GM10847 (cell line): ENCODE results near the gene GLS.

Experiments
- POLR2A ChIP-seq: IDR thresholded peaks from 2 replicates; pipeline ENCODE4 v1.6.1; 2011; ENCODE audit not compliant: insufficient read length; ENCODE audit errors: extremely low read depth

The GLS gene

DNA sequence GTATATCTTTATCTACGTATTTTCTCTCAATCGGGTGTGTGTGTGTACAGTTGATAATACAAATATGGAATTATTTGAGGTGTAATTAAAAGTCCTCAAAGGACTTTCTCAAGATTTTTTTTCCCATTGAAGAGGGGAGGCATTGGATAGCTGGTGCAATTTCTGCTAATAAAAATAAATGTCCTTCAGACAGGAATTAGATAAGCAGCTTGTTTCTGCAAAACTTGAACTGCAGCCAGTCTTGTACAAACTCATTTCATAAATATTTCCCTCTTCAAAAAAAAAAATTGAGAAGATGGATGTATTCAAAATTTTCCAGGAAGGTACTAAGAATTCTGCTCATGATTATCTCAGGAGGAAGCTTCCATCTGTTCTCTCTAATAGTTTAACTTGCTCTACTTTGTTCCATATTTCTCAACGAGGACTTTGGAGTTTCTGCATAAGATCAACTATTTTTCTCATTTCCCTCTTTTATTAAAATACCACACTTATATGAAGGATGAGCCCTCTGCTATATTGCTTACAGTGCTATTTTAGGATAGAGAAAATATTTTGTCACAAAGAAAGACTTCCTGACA lies 33.0 kb upstream of the GLS start:
- no peak for TF ChIP-seq POLR2A

DNA sequence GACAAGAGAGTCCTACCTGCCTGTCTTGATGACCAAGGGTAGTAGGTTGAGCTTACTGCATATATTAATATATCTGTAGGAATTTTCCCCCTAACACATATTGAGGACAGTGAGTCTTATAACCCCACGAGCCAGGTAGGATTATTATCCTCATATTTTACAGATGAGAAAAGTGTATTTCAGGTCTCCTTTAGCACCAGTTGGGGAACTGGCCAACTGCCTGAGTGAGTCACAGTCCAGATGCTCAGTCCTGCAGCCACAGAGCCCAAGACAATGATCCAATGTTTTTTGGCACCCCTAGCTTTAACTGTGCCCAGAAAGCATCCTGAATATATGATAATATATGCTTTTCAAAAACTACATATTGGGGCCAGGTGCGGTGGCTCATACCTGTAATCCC lies 30.8 kb upstream of the GLS start:
- no peak for TF ChIP-seq POLR2A

DNA sequence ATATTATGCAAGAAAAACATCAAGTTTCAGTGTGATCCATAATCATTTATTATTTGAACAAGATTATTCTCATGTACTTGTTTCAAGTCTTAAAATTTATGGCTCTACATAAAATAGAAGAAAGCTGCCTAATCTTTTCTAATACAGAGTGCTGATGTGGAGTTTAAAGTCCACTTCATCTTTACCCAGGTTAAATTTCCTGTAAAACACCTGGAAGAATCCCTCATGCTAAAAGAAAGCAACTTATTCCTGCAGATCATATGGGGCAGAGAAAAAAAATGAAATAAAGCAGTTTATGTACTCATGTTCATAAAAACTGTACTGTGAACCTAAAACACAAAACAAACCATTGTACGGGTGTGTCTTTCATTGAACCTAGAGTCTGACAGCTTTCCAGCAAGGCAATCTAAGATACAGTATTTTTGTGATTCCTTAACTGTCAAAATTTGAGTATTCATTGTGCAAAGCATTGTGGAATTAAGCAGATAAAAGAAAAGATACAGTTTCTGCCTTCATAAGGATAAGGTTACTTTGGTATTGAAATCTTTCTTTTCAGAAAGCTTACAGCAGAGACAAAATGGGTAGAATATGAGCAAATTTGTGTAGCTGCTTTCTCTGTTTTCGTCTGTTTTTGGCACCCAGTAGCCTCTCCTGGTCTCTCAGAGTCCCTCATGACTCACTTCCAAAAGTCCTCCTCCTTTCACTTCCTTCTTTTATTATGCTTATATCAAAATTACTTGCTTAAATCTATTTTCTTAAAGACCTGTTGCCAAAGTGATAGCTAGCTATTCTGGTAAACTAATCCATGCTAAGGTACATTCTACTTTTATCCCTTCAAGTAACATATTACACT lies 26.9 kb upstream of the GLS start:
- TF ChIP-seq POLR2A: no peak

DNA sequence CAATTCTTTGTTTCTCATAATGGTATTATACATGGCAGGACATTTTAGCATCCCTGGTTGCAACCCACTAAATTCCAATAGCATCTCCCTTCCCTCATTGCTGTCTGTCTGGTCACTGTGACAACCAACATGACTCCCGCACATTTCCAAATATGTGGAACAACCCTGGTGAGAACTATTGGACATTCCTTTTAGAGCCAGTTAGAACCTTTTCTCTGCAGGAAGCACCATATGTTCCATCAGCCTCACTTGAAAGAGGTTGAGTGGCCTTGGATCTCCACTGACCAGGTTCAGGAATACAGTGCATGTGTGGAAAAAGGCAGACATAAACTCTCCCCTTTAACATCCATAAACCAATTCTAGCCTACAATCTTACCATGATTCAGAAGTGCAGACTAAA lies 25.9 kb upstream of the GLS start:
- TF ChIP-seq POLR2A: no peak

DNA sequence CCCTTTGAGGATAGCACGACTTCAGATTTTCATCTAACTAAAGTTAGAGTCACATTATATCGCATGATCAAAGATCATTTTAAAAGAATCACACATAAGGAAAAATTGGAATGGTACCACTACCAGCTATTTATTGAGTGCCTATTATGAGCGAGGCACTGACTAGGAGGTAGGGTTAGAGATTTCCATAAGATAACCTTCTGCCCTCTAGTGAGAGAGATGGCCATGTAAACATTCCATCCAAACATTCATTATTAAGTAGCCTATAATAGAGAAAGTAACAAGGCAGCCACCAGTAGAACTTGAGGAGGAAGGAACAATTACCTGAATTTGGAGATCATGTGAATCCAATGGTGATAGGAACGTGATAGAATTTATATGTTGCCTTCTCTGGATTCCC lies 25.4 kb upstream of the GLS start:
- no peak for TF ChIP-seq POLR2A

DNA sequence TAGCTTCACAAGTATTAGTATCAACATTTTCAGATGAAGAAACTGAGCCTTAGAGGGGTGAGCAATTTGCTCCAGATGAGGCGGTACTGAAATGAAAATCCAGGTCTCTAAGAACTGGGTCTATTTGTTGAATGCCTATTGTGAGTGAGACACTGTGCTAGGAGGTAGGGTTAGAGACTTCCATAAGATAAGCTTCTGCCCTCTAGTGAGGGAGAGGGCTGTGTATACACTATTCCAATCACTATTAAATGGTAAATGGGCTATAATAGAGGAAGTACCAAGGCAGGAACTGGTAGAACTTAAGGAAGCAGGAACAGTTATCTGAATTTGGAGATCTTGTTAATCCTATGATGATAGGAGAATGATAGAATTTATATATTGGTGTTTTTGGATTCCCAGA lies 23.6 kb upstream of the GLS start:
- no peak for TF ChIP-seq POLR2A

DNA sequence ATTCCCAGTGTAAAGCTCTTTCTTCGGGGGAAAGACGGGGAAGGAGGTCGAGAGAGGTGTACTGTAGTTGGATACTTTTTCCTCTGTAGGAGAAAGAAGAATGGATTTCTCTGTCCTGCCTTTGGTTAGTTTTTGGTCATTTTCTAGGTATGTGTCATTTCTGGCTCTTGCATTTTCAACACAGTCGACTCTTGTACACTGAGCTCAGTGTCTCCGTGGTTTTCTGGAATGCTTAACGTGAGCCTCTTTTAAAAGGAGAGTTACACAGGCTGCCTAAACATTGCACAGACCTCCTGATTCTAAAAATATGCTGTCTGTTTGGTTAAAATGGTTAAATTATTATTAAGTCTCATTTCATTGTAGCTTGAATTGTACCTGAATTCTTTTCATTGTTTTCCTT lies 21.8 kb upstream of the GLS start:
- no peak for TF ChIP-seq POLR2A

DNA sequence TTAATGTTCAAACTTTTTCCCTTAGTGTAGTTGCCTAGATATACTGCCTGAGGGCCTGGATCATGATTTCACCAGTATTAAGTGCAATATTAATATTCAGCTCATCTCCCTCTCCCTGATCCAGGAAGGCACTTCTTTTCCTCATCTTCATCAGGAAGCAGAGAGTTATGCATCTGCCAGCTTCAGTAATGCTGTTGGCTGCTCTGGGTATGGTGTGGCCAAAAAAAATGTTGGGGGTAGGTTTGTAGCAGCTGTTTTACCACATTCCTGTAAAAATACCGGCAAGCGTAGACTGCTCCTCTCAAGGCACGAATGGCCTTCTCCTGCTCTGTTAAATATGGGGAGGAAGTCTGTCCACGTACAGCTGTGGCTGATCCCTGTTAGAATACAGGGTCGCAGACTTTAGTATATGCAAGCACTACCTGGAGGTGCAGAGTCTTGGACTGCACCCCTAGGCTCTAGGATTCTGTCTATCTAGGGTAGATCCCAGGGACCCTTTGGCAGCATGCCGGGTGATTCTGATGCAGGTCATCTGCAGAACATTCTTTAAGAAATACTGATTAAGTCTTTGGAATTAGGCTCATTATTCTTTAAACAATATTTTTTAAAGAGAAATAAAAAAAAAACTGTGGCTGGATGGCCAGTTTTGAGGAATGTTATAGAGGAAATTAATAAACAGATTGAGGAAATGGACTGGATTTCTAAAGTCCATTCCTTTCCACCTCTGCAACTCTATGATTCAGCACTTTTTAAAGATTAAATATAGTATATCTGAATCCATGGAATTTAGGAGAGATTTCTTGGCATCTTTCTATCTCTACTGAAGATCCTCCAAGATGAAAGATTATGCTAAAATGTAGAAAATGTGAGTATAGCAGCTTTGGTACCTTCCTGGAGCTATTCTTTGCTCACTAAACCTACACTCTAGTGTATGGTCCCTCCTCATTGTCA lies 21.0 kb upstream of the GLS start:
- no peak for TF ChIP-seq POLR2A

DNA sequence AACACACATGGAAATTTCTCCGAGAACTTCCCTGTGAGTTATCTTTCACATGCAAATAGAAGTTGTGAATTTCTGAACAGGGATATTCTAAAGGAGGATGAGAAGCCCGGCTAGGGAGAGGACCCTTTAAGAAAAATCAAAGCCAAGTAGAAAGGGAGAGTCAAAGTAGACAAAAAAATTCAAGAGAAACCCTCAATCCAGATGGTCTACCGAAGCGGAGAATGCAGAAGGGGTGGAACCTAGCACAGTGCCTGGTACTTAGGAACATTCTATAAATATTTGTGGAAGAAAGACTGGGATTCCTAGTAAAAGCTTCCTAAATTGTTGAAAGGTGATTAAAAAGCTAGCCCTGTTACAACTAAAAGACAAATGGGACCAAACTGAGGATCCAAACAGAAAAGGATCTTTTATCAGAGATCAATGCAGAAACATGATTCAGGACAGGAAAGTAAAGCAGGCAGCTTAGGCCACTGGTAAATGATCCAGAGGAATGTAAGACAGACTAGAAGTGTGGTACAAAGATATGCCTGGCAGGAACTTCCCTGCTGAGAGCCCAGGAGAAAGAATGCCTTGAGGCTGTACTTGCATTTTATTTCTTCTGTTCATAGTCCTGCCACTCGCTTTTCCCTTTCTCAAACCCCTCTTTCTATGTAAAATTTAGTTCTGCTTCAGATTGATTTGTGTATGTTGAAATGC lies 19.5 kb upstream of the GLS start:
- TF ChIP-seq POLR2A: no peak

DNA sequence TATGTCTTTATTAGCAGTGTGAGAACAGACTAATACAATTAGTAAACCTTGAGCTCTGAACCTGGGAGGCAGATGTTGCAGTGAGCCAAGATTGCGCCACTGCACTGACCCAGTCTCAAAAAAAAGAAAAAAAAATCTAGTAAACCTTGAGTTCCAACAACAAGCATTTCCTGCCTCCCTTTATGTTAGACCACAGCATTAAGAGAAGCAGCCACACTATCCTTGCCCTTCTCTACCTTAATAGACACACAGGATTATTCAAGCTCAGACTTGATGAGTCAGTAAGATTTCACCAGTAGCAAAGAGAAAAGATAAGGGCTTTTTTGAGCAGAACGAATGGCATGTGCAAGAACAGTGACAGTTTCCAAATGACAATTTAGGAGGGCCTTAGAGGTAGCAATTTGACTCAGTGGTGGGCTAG lies 18.0 kb upstream of the GLS start:
- TF ChIP-seq POLR2A: no peak

DNA sequence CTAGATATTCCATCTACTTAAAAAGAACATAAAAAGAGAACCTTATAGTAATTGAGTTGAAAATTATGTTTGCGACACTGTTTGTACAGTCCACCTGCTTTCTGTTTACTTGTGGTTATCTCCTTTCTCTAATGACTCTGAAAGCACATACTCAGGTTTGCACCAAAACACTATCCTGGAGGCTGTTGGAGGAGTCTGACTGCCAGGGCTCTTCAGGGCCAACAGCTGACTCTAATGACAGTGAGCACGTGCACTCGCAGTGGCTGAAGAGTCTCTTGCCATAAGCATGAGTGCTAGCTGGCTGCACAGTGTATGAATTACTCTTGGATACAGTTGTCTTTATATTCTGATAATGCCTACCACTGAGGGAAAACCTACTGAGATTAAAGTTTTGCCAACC lies 16.7 kb upstream of the GLS start:
- no peak for TF ChIP-seq POLR2A

DNA sequence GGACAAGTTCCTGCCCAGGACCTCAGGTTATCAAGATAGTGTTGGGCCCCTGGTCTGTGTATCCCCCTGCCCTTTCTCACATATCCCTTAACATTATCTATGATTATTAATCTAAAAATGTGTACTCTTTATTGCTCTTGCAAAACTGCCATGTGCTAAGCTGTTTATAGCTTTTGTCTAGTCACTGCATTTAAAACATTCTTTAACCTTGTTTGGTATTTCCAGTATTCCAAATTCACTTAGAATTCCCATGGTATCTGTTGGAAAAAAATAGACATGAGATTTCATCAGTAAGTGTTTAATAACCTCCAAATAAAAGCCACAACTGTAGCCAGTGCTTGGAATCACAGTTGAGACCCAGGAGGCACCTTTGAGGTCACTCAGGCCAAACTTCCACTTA lies 16.2 kb upstream of the GLS start:
- TF ChIP-seq POLR2A: no peak

DNA sequence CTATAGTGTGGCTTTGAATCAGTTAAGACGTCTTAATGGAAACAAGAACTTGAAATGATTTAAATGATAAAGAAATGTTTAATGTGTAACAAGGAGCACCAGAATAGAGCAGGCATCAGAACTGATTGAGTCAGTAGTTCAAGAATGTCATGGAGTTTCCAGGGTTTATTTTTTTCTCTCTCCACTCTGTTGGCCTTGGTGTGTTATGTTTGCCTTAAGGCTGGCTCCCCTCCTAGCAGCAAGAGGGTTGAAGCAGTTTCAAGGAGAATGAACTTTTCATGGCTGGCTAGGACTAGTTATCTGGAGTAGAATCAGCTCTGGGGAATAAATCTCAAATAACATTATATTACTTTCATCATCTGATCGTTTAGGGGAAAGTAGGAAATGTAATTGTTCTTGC lies 13.4 kb upstream of the GLS start:
- TF ChIP-seq POLR2A: no peak

DNA sequence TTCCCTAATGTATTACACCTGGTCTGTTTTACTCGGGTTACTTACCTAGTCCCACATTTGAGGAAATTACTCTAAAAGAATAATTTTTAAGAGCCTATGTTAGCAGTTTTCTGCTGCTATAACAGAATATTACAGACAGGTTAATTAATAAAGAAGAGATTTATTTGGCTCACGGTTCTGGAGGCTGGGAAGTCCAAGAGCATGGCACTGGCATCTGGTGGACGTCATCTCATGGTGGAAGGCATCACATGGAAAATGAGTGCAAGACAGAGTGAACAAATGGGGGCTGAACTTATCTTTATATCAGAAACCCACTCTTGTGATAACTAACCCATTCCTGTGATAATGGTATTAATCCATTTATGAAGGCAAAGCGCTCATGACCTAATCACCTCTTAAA lies 12.8 kb upstream of the GLS start:
- no peak for TF ChIP-seq POLR2A

DNA sequence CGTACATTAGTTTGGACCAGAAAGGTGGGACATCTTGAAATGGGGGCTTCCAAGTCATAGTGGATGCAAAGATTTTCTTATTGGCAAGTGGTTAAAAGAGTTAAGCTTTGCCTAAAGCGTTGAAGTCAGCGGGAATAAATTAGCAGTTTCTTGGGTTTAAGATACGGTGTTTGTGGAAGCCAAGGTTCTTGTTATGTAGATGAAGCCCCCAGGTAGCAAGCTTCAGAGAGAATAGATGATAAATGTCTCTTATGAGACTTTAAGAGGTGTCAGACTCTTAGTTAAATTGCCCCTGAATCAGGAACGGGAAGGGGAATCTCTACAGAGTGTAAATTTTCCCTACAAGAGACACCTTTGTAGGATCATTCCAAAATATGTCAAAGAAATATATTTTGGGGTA lies 10.9 kb upstream of the GLS start:
- TF ChIP-seq POLR2A: no peak

DNA sequence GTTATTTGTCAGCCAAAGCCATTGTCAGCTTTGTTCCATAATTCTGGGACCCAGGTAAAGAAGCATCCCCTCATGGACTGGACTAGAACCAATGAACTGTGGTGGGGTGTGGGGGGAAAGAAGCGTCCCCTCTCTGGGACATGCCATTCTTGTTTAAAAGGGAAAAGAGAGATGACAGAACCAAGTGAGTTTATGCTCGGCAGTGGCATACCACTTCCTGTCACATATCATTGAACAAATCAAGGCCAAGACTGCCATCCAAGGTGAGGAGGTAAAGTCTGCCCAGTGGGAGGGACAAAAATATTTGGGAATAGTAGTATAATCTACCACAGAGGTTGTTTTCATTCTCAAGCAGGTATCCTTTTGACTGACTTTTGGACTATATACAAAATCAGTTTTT lies 4.7 kb upstream of the GLS start:
- TF ChIP-seq POLR2A: no peak

DNA sequence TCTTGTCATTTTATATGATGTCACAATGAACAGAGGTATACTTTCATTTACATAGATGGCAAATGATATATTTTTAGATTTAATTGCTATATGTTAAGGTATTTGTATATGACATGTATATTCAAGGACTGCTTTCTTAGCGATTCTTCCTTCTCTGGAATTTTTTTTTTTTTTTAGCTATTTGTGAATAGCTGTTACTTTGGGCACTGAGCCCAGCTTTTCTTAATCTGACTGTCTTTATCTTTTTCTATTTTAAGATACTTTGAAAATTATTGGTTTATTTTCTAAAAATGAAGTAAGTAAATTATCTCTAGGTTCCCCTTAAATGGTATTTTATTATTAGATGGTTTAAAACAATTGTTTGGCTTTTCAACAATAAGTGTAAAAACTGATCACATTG lies 4.0 kb upstream of the GLS start:
- TF ChIP-seq POLR2A: no peak
